NCI-H2171 (cell line): ENCODE data around the gene FASTKD2.
"Not testable (repeated sequence)": the region's sequence is repeated elsewhere in the genome, so short reads cannot be mapped to it uniquely, and the experiment has no call there.

Experiments
- DNase-seq: peaks from one replicate; lab custom pipeline; 2025; lab: John Stamatoyannopoulos, UW

FASTKD2 gene

DNA sequence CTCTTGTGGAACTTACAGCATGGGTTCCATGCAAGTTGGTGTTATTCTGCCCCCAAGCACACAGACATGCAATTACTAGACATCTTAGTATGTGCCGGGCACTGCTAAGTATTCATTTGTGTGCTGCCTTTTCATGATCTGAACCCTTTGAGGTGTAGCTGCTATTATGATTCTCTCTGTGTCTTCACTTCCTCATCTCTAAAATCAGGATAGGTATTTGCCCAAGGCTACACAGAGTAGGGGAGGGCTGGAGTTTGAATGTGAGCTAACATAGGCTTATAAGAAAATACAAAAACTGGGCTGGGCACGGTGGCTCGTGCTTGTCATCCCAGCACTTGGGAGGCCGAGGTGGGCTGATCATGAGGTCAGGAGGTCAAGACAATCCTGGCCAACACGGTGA, 27.2 kb downstream of the FASTKD2 start:
- DNase-seq, result no peak

DNA sequence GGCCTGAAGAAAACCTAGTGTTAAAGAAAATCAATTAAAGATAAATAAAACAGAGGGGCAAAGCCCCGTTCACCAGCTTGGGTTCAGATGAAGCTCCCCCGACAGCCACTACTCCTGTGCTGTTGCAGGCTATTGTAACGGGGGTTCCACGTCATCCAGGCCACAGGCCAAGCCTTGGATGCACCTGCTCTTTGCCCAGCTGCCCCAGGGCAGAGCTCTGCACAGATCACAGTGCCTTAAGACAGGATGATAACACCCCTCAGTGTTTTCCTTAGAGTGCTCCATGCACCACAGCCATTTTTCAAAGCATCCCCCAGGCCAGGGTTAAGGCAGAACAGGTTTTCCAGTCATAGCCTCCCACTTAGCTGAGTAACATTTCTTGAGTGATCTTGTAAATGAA, 32.0 kb downstream of the FASTKD2 start:
- DNase-seq, result no peak

DNA sequence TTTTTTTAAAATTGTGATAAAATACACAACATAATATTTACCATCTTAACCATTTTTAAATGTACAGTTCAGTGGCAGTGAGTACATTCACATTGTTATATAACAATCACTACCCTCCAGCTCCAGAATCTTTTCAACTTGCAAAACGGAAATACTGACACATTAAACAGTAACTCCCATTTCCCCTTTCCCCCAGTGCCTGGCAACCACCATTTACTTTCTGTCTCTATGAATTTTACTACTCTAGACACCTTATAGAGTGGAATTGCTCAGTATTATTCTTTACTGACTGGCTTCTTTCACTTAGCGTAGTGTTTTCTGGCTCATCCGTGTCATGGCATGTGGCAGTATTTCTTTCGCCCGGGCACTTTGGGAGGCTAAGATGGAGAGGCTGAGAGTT, 32.6 kb downstream of the FASTKD2 start:
- no peak for DNase-seq

DNA sequence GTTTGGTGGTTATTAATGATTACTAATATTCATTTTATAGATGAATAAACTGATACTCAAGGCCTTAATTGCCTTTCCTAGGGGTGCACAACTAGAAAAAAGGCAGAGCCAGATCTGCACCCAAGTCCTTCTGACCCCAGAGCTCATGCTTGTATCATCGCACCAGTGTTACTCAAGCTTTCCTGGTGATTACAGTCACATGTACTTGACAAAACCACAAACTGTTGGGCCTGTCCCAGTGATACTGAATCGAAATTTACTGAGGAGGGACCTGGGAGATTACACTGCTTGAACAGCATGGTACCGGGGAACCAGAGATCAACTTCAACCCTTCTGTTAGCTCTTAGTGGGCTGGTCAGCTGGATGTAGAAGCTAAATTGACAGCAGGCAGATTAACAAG, 33.7 kb downstream of the FASTKD2 start:
- no peak for DNase-seq

DNA sequence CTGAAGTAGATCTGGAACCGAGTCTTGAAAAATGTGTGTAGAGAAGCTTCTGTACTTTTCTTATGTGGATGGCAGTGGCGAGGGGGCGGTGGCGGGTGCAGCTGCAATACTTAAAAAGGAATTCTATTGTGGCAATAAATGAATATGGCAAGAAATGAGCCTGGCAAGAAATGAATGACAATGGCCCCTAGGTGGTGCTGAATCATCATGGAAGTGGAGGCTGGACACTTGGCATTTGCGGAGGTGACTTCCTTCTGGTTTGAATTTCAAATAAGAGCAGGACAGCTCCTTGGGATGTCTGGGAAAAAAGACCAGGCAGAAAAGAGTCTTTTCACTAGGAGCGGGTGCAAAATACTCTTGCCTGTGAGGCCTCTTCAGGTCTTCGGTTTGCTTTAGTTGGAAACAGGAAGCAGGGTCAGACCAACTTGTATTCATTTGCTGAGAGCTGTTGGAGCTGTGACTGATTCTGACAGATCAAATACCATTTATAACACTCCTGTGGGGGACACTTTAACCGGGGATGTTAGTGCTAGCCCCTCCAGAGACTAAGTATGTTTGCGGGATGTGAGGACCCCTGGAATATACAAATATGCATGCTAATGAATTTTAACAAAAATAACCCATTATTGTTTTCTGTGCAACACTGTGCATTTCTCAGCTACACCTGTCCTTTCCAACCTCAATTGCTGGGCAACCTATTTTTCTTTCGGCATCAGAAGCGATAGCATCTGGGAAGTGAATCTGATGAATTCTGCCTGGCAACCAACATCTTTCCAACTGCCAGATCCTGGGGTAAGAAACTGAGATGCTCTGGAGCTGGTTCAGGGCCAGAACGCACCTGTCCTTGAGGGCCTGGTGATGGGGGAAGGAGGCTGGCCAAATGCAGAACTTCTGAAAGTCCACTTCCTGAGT, 35.4 kb downstream of the FASTKD2 start:
- peak; percentile 64 for DNase-seq

DNA sequence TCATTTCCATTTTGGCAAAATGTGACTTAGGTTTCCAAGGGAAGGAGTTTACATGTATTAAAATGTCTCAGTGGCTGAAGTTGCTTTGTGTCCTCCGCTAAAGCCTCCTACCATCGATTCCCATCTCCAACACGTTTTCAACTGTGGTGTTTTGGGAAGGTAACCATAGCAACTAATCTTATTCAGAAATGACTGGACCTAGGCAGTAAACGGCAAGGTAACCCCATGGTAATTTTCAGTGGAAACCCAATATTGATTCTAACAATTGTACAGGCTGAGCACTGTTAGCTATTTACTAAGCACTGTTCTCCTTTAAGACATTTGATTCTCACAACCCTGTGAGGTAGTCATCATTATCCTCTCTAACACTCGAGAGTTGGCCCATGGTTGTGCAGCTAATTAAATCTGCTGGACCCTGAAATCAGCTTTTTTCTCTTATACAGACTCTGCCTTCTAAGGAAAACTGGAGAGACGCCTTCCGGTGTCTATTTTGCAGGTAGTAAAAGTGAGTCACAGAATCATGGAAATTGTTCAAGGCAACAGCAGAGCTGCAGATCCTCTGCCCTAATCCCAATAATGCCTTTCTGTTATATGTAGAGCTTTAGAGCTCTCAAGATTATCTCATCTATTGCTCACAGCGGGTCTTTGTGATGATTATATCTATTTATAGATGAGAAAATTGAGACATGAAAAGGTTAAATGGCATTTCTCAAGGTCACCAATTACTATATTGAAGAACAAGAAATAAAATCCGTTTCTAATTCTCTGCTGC, 36.2 kb downstream of the FASTKD2 start:
- DNase-seq, result no peak

DNA sequence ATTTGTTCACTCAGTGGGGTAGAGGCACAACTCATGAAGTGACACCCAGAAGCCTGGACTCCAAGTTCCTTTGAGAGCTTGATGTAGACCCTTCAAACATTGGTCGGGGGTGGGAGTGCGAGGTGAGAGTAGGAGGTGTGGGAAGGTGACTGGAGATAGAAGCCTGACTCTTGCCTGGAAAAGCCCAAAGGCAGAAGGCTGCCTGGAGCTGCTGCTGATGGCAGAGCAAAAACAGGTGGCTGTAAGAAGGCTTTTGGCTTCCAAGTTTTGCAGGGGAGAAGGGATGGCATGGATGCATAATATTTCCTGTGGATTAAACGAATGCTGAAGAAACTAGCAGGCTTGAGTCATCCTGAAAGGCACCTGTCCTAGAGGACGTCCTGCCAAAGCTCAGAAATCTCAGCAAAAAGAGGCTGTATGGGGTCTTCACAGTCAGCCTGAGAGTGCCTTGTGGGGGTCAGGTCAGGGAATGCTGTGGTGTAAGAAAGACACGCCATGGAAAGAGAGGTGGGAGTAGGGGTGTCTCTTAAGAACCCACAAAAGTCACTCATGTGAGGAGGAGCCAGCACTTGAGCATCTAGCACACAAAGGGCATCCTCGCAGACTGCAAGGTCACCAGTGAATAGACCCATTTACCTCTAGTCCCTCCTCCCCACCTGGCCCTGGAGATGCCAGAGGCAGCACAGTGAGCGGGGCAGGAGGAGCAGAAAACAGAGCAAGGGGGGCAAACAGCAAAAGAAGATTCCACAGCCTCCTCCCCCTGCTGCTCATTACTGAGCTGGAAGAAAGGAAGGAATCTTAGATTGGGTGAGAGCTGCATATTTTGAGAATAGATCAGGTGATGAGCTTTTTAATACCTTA, 37.5 kb downstream of the FASTKD2 start:
- DNase-seq, result no peak

DNA sequence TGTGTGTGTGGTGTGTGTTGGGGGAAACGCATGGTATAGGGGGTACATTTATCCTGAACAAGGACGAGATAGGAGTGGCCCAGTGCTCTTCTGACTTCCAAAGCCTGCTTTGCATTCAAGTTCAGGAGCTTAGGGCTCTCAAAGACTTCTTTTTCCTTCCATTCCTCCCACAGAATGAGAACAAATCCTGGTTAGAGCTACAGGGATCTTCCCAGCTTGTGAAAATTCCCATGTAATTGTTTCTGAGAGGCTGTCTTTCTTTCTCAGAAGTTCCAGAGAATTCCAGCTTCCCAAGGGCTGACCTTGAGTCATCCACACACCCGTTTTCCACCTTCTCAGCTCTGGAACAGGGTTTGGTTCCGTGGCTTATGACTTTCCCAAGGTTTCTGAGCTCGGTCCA, 38.9 kb downstream of the FASTKD2 start:
- no peak for DNase-seq

DNA sequence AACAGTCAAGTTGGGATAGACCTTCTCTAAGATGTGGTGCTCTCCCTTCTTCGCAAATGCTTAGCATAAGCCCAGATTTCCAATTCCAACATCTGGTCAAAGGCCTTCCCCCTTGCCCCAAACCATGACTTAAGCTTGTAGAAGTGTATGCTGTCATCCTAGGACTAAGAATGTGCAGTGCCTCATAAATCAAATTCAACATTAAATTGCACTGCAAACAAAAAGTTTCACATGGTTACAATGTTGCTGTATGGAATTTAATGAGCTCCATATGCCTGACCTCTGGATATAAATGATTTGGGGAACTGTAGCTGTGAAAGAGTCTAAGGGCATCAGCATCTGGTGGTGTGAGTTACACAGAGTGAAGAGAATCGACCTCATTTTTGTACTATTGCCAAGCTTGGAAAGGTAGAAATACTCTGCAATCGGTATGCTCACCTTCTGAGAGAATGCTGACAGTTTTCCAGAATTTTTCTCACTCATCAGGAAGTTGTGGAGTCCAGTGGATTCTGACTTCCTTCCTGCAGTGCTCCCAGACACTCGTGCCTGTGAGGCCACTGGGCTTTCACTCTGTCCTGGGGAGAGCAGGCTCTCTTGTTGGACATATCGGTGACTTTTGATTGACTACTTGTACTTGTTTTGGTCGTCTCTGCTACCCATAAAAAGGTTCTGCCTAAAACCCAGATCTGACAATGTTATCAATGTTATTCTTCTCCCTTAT, 40.6 kb downstream of the FASTKD2 start:
- no peak for DNase-seq

DNA sequence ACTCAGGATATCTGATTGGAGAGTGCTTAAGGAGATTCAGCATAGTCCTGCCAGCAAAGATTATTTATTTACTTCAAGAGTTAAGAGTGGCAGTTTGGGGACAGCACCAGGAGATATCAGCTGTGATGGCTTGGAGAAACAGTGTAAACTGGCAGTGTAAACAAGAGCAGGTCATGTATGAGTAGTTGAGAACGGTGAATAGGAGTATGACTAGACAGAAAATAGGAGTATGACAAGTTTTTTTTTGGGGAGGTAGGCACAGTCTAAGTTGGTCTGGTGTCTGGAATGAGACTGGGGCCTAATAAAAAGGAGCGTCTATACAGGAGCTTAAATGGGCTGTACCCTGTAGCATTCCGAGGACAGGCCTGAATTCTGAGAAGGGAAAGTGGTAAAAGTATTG, 42.2 kb downstream of the FASTKD2 start:
- not testable (repeated sequence) for DNase-seq

DNA sequence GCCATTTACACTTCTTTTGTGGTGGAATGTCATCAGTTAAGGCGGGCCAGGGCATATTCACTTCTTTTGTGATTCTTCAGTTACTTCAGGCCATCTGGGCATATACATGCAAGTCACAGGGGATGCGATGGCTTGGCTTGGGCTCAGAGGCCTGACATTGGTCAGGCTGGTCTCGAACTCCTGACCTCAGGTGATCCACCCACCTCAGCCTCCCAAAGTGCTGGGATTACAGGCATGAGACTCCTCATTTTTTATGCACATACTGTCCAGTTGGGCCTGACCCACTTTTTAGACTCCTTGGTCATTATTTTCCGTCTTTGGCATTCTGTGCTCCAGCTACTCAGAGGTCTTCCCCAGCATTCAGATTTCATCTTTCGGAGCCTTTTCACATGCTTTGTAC, 47.1 kb downstream of the FASTKD2 start:
- not testable (repeated sequence) for DNase-seq

DNA sequence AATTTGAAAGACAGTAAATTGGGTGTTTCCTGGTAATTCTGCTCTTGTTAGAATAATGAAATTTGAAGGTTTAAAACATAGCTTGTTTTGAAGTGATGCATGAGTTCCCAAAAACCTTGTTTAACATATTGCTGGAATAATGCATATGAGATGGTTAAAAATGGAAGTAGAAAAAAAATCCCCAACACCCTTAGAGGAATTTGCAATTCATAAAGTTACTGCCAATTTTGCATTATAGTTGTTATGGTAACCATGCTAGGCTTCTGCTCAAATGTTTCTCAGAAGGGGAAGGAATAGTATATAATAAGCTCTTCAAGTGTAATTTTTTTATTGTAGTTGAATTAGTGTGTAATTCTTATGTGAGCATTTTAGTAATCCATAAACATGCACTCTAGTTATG, 49.1 kb downstream of the FASTKD2 start:
- no peak for DNase-seq

DNA sequence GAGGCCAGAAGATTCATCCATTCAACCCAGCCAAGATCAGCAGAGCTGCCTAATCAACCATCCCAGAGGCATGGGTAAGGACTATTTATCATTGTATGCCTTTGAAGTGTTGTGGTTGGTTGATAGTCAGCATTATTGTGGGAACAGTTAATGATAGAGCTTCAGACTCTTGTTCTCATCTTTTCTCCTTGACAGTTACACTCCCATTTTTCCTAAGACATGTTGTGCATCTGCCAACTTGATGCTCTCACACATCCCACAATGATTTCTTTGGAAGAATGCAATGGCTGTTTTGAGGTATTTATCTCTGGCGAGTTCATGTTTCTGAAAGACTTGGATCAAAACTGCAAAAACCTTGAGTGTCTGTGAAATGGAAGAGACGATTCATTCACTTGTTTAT, 55.4 kb downstream of the FASTKD2 start:
- DNase-seq, result no peak

DNA sequence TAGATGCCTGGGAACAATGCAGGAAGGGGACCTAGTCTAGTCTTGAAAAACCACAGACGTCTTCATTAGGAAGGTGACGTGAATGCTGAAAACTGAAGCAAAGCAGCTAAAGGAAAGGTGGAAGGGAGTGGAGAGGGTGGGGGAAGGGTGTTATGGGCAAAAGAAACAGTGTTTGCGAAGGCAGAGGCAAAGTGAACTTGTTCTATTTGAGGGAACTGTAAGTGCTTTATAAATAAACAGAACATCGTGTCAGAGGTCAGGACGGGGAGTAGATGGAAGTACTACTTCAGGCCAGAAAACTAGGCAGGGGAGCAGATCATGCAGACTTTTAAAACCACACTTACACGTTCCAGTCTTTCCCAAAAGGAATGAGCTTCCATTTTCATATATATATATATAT, 57.8 kb downstream of the FASTKD2 start:
- no peak for DNase-seq

DNA sequence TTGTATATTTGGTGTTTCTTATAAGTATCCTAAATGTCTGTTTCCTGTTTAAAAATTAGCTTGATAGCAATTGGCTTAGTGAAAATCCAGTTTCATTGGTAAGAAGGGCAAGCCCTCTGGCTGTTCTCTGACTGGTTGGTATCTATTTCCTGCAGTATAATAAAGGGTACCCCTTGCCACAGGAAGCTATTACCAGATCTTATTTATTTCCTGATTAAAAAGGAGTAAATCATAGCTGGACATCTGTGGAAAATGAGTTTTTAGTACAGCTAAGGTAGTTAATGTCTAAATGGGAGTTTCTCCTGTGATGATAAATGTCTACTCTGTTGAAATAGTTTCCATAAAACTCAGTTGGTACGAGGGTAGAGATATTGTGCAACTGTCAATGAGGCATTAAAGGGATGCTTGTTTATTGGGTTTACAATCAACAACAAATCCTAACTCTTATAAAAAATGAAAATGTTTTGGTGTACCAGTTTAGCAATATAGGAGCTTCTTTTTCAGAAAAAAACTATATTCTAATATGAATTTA, 58.7 kb downstream of the FASTKD2 start:
- DNase-seq, result no peak

DNA sequence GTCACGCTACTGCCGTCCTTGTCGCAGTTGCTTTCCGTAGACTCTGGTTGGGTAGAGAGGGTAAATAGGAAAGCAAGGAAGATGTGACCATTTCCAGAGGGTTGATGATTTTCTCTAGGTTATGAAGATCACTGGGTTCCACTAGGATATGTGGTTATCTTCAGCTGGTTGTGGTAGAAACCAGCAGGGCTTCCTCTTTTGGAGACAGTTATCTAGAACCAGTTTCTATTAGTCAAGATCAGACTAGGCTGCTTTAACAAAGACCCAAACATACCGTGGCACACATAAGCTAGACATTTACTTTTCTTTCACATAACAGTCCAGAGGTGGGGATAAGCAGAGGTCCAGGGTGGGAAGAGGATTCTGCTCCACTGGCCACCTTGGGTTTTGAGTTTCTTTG, 59.6 kb downstream of the FASTKD2 start:
- DNase-seq, result no peak

DNA sequence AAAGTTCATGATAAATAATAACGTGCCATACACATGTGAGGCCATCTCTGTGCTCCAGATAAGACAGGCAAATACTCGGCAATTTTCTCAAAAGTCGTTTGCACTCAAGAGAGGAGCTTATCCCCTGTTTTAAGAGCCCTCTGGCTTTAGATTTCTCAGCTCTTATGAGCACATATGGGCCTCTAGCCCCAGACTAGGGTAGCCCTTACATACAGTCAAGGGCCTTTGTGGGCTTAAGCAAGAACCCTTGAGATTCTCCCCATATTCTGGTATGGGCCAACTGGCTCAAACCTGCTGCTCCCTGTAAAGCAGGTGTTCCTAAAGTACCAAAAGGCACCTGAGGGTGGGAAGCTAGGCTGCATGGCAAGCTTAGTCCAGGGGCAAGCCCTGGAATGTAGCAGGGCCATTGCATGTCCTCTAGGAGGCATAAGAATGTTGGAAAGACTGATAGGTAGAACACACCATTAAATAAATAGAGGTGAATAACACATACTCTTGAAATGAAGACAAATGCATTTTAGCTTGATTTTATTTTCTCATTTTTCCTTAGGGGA, 66.1 kb downstream of the FASTKD2 start:
- no peak for DNase-seq

DNA sequence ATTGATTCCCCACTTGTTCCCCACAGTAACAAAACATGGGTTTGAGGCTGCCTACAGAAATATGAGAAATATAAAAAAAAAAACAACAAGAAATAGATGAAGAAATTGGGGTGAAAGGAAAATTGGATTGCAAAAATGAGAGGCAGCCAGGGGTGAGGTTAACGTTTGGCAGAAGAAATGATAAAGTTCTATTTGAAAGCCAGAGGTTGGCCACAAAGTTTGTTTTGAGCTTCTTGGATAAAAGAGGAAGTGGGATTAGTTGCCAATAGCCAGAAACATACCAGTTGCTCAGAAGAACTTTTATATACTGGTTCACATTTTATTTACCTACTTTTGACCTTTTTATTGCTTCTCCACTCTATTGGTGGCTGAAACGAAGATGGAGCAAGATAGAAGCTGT, 67.5 kb downstream of the FASTKD2 start:
- DNase-seq, result no peak

DNA sequence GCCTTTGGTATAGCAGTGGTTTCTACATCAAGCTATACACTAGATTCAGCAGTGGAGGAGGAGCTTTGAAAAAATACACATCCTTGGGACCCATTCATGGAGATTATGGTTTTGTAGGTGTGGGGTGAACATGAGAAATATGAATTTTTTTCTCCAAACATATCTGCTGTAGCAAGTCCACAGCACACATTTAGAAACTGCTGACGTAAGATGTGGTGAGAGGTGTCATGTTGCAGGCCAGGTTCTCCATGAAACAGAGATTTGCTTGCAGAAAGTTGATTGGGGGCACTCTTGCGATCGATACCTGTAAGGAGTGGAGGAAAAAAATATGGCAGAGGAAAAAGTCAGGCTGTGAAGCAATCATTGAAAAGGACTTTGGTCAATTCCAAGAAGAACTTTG, 67.9 kb downstream of the FASTKD2 start:
- no peak for DNase-seq

DNA sequence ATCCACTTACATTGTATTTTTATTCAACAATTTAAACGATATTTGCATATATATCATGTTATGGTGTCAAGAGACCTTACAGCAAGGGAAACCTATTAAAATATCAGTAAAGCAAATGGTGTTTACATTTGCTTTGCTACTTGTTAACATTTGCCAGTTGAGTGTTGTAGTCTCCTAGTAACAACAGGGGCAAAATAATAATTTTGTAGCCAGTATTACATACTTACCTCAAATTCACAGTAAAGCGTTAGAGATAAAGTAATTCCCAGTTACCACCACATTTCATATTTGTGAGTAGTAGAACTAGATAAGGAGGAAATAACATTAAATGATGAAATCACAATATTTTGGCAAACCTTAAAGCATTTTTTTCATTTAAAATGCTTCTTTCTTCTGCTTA, 71.3 kb downstream of the FASTKD2 start:
- no peak for DNase-seq

DNA sequence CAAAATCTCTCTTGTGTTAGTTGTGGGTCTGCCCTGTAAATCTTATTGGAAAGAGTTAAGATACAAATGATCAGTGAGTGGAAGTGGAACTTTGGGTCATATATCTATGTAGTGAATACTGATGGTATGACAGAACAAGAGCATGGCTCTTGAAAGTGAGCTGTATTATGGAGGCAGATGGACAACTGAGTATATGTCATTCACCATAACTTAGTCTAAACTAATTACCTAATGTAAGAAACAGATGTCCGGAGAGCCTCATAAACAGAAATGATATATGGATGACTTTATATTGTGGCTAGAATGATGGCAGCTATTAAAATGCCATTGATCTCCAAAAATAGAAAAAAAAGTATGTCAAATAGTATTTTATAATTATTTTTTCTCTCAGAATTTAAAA, 72.4 kb downstream of the FASTKD2 start:
- no peak for DNase-seq
